HuH-7 (cell line): Measurements from ENCODE around the gene DPY19L1.
A peak's percentile ranks its signal among the peaks of the same experiment; 100 is the strongest.
"Not testable (repeated sequence)": the region's sequence is repeated elsewhere in the genome, so short reads cannot be mapped to it uniquely, and the experiment has no call there.

ENCODE experiments used
- DNase-seq: peaks from one replicate; pipeline ENCODE4 v3.0.0; 2011; ENCODE audit warnings: low spot score

DPY19L1 gene

DNA sequence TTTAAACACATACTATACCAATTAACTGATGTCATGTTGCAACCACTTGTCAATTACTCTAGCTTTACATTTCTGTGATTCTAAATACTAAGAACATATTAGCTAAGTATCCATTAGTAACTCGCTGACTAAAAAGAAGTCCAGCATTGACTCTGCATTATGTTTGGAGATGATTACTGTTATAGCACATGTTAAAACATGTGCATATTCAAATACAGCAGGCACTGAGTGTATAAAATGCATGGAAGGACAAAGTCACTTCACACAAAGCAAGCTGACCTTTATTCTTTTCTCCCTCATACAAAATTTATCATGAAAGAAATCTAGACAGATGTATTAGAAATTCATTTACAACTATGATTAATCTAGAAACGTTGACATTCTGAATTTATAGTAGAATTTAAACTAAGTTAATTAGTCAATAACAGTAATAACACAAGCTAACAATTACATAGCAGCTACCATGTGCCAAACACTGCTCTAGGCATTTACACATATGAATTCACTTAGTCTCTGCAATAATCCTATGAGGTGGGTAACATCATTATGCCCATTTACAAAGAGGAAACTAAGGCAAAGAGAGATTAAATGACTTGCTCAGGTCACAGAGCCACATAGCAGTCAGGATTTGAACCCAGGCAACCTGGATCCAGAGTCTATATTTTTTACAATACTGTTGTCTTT, 48.7 kb downstream of the DPY19L1 start:
- not testable (repeated sequence) for DNase-seq

DNA sequence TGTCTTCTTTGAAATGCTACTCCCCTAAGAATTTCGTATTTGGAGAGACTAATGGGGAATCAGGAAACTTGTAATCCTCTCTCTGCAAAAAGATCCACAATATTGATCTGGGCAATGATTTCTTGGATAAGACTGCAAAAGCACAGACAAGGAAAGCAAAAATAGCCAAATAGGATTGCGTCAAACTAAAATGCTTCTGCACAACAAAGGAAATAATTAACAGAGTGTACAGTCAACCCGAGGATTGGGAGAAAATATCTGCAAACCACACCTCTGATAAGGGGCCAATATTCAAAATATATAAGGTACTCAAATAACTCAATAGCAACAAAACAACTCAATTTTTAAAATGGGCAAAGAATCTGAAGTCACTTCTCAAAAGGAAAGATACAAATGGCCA, 52.1 kb downstream of the DPY19L1 start:
- not testable (repeated sequence) for DNase-seq

DNA sequence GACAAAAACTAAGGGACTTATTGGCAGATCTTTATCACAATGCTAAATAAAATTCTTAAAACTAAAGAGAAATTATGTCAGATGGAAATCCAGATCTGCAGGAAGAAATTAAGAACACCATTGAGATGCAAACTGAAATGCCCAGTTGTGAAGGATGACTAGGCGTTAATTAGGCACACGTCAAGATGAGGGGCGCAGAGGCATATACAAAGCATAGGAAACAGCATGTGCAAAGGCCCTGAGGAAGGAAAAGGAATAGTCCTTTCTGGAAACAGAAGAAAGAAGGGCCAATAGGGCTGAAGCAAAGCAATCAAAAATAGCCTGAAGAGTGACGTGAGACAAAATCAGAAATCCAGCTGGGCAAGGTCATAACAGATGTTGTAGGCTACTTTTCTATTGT, 53.1 kb downstream of the DPY19L1 start:
- DNase-seq = not testable (repeated sequence)

DNA sequence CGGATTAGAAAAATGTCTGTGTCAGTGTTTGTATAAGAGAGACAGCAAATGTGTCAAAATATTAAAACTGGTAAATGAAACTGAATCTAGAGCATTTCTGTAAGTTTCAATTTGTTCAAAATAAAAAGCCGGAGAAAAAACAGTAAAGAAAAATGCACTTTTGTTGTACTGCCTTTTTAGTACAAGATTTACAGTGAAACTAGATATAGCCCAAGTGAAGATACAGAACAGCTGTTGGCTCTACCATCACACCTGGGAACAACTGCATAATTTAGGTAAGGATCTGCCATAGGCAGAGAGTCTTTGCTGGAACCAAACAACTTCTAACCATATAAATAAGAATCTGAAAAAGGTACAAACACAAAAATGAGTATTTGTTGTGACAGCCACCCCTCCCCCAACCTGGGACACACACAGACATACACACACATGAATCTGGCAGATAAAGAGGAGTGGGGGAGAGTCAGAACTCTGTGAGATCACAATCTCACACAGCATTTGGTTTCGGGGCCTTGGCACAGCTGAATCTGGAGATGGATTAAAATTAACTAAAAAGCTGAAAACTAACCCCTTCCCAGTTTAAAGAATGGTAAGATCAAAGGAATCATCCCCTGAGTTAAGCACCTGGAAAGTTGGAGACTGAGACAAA, 54.8 kb downstream of the DPY19L1 start:
- DNase-seq = no peak

GRCh38 chr7:34979124-34979523, 58.2 kb downstream of the DPY19L1 start:
- DNase-seq = not testable (repeated sequence)

DNA sequence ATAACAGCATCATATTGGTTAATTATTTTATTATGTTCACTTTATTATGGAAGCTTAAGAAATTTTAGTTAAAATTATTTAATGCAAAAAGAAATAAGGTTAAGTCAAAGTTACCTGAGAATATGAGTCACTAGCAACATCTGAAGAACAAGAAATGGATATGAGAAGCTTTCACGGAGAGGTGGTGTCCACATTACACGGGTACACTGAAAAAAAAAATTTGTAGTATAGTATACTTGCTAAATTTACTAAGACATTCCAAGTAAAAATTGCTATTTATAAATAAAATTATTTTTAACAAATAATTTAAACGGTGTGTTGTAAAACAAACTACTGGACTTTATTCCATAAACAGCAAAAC, 63.9 kb downstream of the DPY19L1 start:
- DNase-seq = no peak

- DNase-seq = not testable (repeated sequence)
These were observed 64.4 kb downstream of the DPY19L1 start for GRCh38 chr7:34972739-34973399.

DNA sequence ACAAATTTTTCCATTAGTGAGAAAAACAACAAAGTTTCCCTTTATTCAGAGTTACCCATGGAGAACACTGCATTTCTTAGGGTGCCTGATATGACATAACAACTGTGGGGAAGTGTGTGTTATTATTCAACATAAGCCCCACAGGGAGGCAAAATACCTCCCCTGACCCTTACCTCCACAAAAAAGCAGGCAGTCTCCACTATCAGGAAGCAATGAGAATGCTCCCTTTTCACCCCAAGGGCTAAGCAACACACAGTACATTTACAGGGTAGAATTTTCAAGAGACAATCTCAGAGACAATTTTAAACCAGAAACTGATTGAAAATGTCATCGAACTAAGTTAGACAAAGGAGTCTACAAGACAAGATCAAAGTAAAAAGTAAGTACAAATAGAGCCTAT, 69.5 kb downstream of the DPY19L1 start:
- not testable (repeated sequence) for DNase-seq

DNA sequence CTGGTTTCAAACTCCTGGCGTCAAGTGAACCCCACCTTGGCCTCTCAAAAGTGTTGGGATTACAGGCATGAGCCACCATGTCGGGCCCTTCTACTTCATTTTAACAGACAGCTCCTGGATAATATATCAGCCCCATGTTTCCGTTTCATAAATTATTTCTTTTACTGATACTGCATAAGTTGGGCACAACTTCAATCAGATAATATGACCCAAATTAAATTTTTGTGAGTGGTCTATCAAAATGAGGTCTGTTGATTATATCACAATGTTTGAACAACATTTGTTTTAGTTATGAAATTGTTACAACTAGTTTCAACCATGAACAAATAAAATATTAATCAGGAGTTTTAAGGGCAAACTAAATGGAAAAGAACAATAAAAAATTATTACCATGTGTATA, 70.8 kb downstream of the DPY19L1 start:
- not testable (repeated sequence) for DNase-seq

DNA sequence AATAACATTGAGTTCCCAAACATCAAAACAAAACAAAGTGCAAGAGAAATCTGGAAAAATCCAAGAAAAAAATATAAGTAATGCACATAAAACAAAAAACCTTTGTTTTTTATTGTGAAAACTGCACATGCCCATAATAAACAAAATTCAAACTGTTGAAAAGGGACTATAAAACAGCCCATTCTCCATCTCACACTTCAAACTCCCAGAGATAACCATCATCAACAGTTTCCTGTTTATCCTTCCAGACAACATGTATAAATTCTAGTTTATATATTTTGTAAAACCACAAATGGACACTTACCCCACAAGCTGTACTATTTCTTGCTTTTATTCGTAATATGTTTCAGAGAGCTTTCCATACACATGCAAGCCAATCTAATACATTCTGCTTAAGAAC, 79.3 kb downstream of the DPY19L1 start:
- no peak for DNase-seq

DNA sequence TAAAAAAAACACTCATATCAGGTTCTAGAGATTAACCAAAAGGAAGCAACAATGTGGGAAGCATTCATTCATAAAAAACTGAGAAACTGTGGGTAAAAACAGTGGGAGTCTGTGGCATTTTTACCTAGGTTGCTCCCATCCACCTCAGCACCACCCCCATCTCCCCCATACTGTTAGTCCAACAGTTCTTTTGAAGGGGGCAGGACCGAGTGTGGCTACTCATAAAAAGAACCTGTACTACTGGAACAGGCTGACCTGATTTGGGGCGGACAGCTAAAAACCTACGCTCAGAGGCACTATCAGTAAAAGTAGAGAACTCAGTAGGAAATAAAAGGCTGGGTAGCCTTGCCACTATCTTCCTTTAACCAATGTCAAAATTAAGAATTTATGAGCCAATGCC, 84.5 kb downstream of the DPY19L1 start:
- DNase-seq = no peak

DNA sequence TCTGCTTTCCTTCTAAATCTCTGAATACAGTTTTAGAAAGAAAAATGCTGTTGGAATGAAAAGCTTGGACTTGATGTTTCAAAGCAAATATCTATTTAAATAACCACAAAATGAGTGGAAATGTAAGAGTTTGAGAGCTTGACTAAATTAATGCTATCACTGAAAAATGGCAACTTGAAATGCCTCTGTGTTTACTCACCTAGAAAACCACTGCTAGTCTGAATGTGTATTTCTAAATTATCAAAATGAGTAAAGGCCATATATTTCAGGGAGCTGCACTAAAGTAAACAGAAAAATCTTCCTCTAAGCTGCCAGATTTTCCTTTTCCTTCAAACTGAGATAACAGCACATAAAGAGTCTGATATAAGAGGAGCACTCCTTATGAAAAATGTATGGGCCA, 87.9 kb downstream of the DPY19L1 start:
- DNase-seq = no peak

- DNase-seq = not testable (repeated sequence)
These were observed 89.9 kb downstream of the DPY19L1 start for GRCh38 chr7:34947427-34947826.

DNA sequence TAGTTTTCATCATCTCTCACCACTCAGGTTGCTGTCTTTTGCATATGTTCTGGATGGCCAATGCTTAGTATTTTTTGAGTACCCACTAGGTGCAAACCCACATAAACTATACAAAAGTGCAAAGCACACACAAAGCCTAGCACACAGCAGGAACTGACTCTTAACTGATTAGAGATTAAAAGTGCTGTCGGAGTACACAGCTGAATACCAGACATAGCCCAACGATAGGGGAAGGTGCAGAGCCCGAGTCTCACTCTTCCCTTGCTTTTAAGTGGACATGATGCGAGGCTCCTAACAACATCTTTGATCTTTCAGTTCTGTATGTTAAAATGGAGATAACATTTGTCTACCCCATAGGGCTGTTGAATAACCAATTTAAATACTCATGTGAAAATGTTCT, 90.8 kb downstream of the DPY19L1 start:
- no peak for DNase-seq

- DNase-seq = not testable (repeated sequence)
These were observed 91.3 kb downstream of the DPY19L1 start for GRCh38 chr7:34945894-34946477.

GRCh38 chr7:34939175-34939574, 98.1 kb downstream of the DPY19L1 start:
- peak; percentile 1 for DNase-seq

DNA sequence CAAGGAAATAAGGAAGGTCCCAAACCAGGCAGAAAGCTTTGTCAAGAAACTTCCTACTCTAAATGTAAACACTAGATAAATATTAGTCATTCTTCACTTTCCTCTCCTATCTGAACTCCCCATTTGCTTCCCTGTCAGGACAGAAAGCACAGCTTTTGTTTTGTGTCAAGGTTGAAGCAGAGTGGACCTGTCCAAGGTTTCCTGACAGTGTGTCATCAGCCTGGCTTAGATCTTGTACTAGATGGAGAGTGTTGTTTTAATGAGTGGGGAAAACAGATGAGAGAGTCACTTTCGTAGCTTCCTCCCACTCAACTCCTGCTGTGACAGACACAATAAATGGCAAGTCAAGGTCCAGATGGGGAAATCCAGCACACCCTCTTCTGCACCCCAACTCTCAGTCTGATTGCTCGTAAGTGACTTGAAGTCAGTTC, 101.5 kb downstream of the DPY19L1 start:
- not testable (repeated sequence) for DNase-seq

- DNase-seq = no peak
These were observed 105.5 kb downstream of the DPY19L1 start for GRCh38 chr7:34931739-34932138.

GRCh38 chr7:34929783-34930182, 107.5 kb downstream of the DPY19L1 start:
- DNase-seq = not testable (repeated sequence)

DNA sequence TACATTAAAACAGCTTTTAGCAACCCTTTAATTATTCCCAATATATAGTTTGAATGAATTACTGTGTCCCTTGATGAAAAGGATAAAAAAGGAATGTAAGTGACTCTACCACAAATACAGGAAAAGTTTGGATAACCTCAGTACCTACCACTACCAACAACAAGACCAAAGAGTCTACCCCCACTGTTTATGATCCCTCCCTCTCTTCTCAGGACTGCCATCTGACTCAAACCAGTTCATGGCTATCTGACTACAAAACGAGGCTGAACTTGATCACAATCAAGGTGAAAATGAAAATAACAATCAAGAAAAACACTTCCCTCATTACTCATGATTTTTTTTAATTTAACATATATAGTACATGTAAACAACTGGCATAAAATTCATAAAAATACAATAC, 108.7 kb downstream of the DPY19L1 start:
- no peak for DNase-seq

DNA sequence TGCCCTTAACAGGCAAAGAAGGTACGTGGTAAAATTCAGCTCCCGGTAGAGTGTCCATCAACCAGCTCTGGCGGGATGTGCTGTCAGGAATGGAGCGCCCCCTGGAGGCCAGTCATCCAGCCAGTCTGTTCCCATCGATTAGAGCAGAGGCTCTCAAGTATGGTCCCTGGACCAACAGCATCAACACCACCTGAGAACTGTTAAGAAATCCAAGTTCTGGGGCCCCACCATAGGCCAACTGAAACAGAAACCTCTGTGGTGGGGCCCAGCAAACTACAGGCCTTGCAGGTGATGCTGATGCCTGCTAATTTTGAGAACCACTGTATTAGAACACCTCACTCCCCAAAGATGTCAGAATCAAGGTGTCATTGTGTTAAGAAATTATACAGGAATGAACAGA, 109.2 kb downstream of the DPY19L1 start:
- peak; percentile 50 for DNase-seq

DNA sequence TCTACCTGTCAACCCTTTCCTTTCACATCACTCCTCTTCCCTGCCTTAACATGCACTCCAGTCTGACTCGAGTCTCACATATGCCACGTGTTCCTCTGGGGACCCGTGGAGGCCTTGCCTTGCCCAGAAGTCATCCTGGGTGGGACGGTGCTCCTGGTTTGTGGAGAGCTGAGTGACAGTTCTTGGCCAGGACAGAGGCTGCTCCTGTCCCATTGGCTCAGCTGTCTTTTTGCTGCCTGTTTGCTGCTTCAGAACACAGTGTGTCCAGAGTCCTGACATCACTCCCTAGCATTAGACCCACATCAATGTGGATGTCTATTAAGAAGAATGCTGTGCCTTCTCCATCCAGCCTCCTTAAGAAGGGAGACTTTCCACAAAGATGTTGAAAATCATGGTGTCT, 116.8 kb downstream of the DPY19L1 start:
- not testable (repeated sequence) for DNase-seq

- DNase-seq = not testable (repeated sequence)
These were observed 118.2 kb downstream of the DPY19L1 start for GRCh38 chr7:34919038-34919437.
